ENCODE measurements around the gene COPS3. TPM values are rescaled to one million over a fixed set of nuclear protein-coding genes. Genes with fewer than 3 reads are reported as not detected.

The COPS3 gene
- total RNA-seq, 1 experiment from 2014 or later, result 113 TPM

GRCh38 chr17:17324616-17325015 is 43.6 kb upstream of the COPS3 start:
- H3K27me3 ChIP-seq (ENCODE audit: insufficient read depth, low read length), result no peaks in the 10 kb centered on the region
- no peak overlapping the region for H3K56ac ChIP-seq (ENCODE audit: insufficient read length, low read depth, low read length)
- no peaks in the 10 kb centered on the region for H3K4me1 Mint-ChIP-seq
- TF ChIP-seq, protein P1, sequence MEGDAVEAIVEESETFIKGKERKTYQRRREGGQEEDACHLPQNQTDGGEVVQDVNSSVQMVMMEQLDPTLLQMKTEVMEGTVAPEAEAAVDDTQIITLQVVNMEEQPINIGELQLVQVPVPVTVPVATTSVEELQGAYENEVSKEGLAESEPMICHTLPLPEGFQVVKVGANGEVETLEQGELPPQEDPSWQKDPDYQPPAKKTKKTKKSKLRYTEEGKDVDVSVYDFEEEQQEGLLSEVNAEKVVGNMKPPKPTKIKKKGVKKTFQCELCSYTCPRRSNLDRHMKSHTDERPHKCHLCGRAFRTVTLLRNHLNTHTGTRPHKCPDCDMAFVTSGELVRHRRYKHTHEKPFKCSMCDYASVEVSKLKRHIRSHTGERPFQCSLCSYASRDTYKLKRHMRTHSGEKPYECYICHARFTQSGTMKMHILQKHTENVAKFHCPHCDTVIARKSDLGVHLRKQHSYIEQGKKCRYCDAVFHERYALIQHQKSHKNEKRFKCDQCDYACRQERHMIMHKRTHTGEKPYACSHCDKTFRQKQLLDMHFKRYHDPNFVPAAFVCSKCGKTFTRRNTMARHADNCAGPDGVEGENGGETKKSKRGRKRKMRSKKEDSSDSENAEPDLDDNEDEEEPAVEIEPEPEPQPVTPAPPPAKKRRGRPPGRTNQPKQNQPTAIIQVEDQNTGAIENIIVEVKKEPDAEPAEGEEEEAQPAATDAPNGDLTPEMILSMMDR (conservative IDR thresholded peaks at IDR 0.05), result no peak
- no CpG with 5 or more reads among the region's 8 CpGs for WGBS (ENCODE audit: extremely low coverage, insufficient read length, low lambda C conversion rate)
- no peak overlapping the region for H2BK120ac ChIP-seq (ENCODE audit: low read depth, low read length, poor library complexity, severe bottlenecking)
- no peak overlapping the region for H3K4me2 ChIP-seq (ENCODE audit: insufficient read depth, insufficient read length, low read length)
- no peaks in the 10 kb centered on the region for H3K9me3 Mint-ChIP-seq
- no peak overlapping the region for H3K14ac ChIP-seq (ENCODE audit: insufficient read depth, low read length)
- H3K79me2 ChIP-seq (ENCODE audit: insufficient read depth, low read length), result no peaks in the 10 kb centered on the region
- H2BK5ac ChIP-seq (ENCODE audit: insufficient read length, low read length), result no peak overlapping the region
- no peaks in the 10 kb centered on the region for H3K9me3 ChIP-seq (ENCODE audit: control insufficient read depth, low read depth, low read length)
- H3K23me2 ChIP-seq (ENCODE audit: insufficient read length, low read depth, low read length, poor library complexity, severe bottlenecking), result no peaks in the 10 kb centered on the region
- H3K79me1 ChIP-seq (ENCODE audit: insufficient read depth, low read depth, low read length, poor library complexity, severe bottlenecking), result no peaks in the 10 kb centered on the region
- no peak overlapping the region for H3K4me3 Mint-ChIP-seq
- H4K8ac ChIP-seq (replicated peaks; ENCODE audit: insufficient read length, low read depth, low read length), result no peak overlapping the region
- DNase-seq, result no peak
- no peak overlapping the region for H2BK15ac ChIP-seq (ENCODE audit: low read depth, low read length)
- H4K20me1 ChIP-seq (ENCODE audit: control insufficient read depth, insufficient read depth, insufficient read length), result no peaks in the 10 kb centered on the region
- H3K18ac ChIP-seq (ENCODE audit: insufficient read length, low read depth, low read length), result no peak overlapping the region
- H4K5ac ChIP-seq (ENCODE audit: insufficient read length, low read depth, low read length), result no peak overlapping the region
- H2AFZ ChIP-seq (ENCODE audit: low read length), result no peak overlapping the region
- no peak overlapping the region for H3K27ac ChIP-seq (ENCODE audit: insufficient read length, low read depth, low read length)
- H3K27ac Mint-ChIP-seq, result no peak overlapping the region
- peaks cover 0 to 9% (median 9%) of the 10 kb centered on the region in 3 experiments; a peak in 4 of 7 replicates for H3K36me3 Mint-ChIP-seq (ENCODE audit: insufficient read depth in 1 of 3, low read depth in 3 of 3)
- H2AK5ac ChIP-seq (ENCODE audit: insufficient read length, low read length), result no peak overlapping the region
- no peak overlapping the region for H3K9ac ChIP-seq (ENCODE audit: extremely low read depth, insufficient read length, low read length)
- no peak overlapping the region for H3T11ph ChIP-seq (ENCODE audit: low read length)
- H2BK12ac ChIP-seq (ENCODE audit: insufficient read length, low read depth, low read length), result no peak overlapping the region
- H3K4ac ChIP-seq (ENCODE audit: low read depth, low read length), result no peak overlapping the region
- no peak overlapping the region for H2BK20ac ChIP-seq (ENCODE audit: low read depth, low read length, poor library complexity, severe bottlenecking)
- no peaks in the 10 kb centered on the region for H3K27me3 Mint-ChIP-seq (ENCODE audit: low read depth)
- H3K4me1 ChIP-seq (ENCODE audit: insufficient read depth, low read length), result no peaks in the 10 kb centered on the region
- no peak overlapping the region for H3K23ac ChIP-seq (ENCODE audit: insufficient read length, low read depth, low read length)
- H4K91ac ChIP-seq (ENCODE audit: insufficient read length, low read depth, low read length), result no peak overlapping the region
